A673 (cell line): ENCODE results near the gene SPON2.

Source experiments
- EZH2 ChIP-seq: fragments of 200-600 bp; sonication (generic); IDR thresholded peaks from 2 replicates; pipeline ENCODE4 v1.6.1; 2017; ENCODE audit warnings: borderline replicate concordance, low read depth, mild to moderate bottlenecking, mixed read lengths, antibody characterized with exemption, low read length; ENCODE audit not compliant: poor library complexity, severe bottlenecking
- TF ChIP-seq, protein P1 (sequence below): fragments of 300-800, 200-600 bp; sonication (generic); conservative IDR thresholded peaks from 2 replicates; pipeline ENCODE4 v1.5.1; 2017; ENCODE audit warnings: low read depth, mild to moderate bottlenecking, antibody characterized with exemption, low read length, moderate library complexity, mixed read lengths

DNA sequence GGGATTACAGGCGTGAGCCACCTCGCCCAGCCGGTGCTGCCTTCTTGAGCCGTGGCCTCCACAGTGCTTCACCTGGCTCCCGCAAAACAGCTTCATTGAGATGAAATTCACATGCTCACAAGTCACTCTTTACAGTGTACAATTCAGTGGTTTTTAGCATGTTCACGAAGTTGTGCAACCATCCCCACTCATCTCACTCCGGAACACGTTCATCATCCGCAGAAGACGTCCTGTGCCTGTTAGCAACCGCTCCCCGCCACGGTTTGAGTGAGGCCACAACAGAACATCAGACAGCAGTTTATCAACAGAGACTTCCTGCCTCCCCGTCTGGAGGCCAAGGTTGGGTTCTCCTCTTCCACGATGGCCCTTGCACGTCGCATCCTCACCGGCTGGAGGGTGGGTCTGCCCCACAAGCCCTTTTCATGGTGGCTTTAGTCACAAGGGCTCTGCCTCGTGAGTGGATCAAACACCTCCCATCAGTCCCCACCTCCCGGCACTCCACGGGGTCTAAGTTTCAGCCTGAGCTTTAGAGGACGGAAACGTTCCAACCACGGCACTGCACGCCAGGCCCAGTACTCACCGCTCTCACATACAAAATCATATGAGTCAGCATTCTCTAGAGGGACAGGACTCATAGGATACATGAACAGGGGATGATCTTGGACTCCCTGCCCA is 29.6 kb upstream of the SPON2 start:
- TF ChIP-seq, protein P1, sequence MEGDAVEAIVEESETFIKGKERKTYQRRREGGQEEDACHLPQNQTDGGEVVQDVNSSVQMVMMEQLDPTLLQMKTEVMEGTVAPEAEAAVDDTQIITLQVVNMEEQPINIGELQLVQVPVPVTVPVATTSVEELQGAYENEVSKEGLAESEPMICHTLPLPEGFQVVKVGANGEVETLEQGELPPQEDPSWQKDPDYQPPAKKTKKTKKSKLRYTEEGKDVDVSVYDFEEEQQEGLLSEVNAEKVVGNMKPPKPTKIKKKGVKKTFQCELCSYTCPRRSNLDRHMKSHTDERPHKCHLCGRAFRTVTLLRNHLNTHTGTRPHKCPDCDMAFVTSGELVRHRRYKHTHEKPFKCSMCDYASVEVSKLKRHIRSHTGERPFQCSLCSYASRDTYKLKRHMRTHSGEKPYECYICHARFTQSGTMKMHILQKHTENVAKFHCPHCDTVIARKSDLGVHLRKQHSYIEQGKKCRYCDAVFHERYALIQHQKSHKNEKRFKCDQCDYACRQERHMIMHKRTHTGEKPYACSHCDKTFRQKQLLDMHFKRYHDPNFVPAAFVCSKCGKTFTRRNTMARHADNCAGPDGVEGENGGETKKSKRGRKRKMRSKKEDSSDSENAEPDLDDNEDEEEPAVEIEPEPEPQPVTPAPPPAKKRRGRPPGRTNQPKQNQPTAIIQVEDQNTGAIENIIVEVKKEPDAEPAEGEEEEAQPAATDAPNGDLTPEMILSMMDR, result no peak
- TF ChIP-seq EZH2, result no peak
